ENCODE measurements around the gene NUDCD3.

DNA sequence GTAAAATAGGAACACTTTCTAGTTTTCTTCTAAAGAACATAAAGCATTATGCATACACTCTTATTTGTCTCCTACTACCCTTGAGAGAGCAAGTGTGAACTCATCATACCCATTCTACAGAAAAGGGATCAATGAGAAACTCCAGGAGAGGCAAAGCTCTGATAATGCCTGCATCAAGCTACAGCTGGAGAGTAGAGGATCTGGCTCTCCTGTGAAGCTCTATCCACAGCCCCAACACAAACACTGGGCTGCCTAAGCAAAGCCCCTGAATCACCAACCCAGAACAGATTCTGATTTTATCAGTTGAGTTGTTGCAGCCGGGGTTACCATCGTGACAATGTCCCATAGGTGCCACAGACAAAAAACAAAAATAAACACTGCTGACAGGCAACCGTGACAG lies 74.9 kb downstream of the NUDCD3 start:
- TF ChIP-seq, protein P1, sequence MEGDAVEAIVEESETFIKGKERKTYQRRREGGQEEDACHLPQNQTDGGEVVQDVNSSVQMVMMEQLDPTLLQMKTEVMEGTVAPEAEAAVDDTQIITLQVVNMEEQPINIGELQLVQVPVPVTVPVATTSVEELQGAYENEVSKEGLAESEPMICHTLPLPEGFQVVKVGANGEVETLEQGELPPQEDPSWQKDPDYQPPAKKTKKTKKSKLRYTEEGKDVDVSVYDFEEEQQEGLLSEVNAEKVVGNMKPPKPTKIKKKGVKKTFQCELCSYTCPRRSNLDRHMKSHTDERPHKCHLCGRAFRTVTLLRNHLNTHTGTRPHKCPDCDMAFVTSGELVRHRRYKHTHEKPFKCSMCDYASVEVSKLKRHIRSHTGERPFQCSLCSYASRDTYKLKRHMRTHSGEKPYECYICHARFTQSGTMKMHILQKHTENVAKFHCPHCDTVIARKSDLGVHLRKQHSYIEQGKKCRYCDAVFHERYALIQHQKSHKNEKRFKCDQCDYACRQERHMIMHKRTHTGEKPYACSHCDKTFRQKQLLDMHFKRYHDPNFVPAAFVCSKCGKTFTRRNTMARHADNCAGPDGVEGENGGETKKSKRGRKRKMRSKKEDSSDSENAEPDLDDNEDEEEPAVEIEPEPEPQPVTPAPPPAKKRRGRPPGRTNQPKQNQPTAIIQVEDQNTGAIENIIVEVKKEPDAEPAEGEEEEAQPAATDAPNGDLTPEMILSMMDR (IDR thresholded peaks at IDR 0.05; ENCODE audit: insufficient read depth, low read length, poor library complexity, severe bottlenecking) = no peak
- TF ChIP-seq EZH2phosphoT487 (conservative IDR thresholded peaks at IDR 0.05; ENCODE audit: low read length) = no peak

Data from SU-DHL-6 (cell line).